HL-60 (cell line): ENCODE data around the gene ANKRD63.

Experiments
- DNase-seq, 2 experiments: peaks; one replicate each; pipeline ENCODE4 v3.0.0-alpha.2; 2010 to 2020; ENCODE audit warnings: low read depth in 1 of 2, low spot score in 1 of 2
- H3K27ac ChIP-seq: fragments of 250-450 bp; sonication (Bioruptor Pico); replicated peaks from 2 replicates; pipeline ENCODE4 v1.5.1; 2020; ENCODE audit warnings: mild to moderate bottlenecking, moderate library complexity
- H3K27me3 ChIP-seq: fragments of 250-450 bp; sonication (Bioruptor Pico); 2 replicates; pipeline ENCODE4 v1.5.1; 2021; ENCODE audit warnings: mild to moderate bottlenecking, moderate library complexity; ENCODE audit not compliant: insufficient read depth, poor library complexity, severe bottlenecking
- H3K4me3 ChIP-seq: replicated peaks from 2 replicates; pipeline ENCODE4 v1.5.1; 2011; ENCODE audit warnings: mild to moderate bottlenecking, control low read depth, low read length; ENCODE audit not compliant: insufficient read depth
- CTCF ChIP-seq: IDR thresholded peaks from one replicate; pipeline ENCODE4 v1.5.1; 2011; ENCODE audit warnings: low read length, control low read depth, inconsistent platforms; ENCODE audit not compliant: insufficient read depth
- GABPA ChIP-seq: IDR thresholded peaks from 2 replicates; pipeline ENCODE4 v1.6.1; 2012; ENCODE audit warnings: low read depth
- POLR2AphosphoS5 ChIP-seq: IDR thresholded peaks from 2 replicates; pipeline ENCODE4 v1.6.1; 2012; ENCODE audit warnings: low read depth
- REST ChIP-seq: IDR thresholded peaks from 2 replicates; pipeline ENCODE4 v1.6.1; 2012; ENCODE audit warnings: low read depth; ENCODE audit not compliant: insufficient replicate concordance
- SPI1 ChIP-seq: IDR thresholded peaks from 2 replicates; pipeline ENCODE4 v1.6.1; 2012; ENCODE audit warnings: low read depth, mild to moderate bottlenecking, borderline replicate concordance

Gene ANKRD63

GRCh38 chr15:40295877-40296560 is 13.2 kb upstream of the ANKRD63 start:
- DNase-seq = no peak
- H3K27me3 ChIP-seq = no peaks in the 10 kb centered on the region
- no peak overlapping the region for H3K27ac ChIP-seq
- H3K4me3 ChIP-seq = no peak overlapping the region
- TF ChIP-seq POLR2AphosphoS5 = no peak

GRCh38 chr15:40295297-40295696 is 12.4 kb upstream of the ANKRD63 start:
- no peak for TF ChIP-seq CTCF
- no peak for TF ChIP-seq POLR2AphosphoS5
- TF ChIP-seq REST = no peak
- TF ChIP-seq GABPA = no peak
- no peak for TF ChIP-seq SPI1
- no peak for DNase-seq
- no peak overlapping the region for H3K4me3 ChIP-seq
- H3K27ac ChIP-seq = no peak overlapping the region
- H3K27me3 ChIP-seq = no peaks in the 10 kb centered on the region

- no peak for DNase-seq
- H3K4me3 ChIP-seq = no peak overlapping the region
- H3K27me3 ChIP-seq = no peaks in the 10 kb centered on the region
- no peak overlapping the region for H3K27ac ChIP-seq
- TF ChIP-seq POLR2AphosphoS5 = no peak
These were observed 11.3 kb upstream of the ANKRD63 start for GRCh38 chr15:40293905-40294895.

GRCh38 chr15:40293006-40293405 is 10.1 kb upstream of the ANKRD63 start:
- Histone ChIP-seq H3K27me3 (no peaks in the 10 kb centered on the region), H3K27ac (no peak overlapping the region), H3K4me3 (no peak overlapping the region)
- DNase-seq = no peak
- TF ChIP-seq CTCF (no peak), REST (no peak), POLR2AphosphoS5 (no peak), GABPA (no peak)

GRCh38 chr15:40292246-40292645 is 9.4 kb upstream of the ANKRD63 start:
- Histone ChIP-seq H3K4me3 (no peak overlapping the region), H3K27me3 (no peaks in the 10 kb centered on the region), H3K27ac (no peak overlapping the region)
- no peak for DNase-seq
- TF ChIP-seq CTCF (no peak), REST (no peak), SPI1 (no peak), POLR2AphosphoS5 (no peak)
